ENCODE measurements around the gene ACSS1. TPM values are rescaled to one million over a fixed set of nuclear protein-coding genes. Genes with fewer than 3 reads are reported as not detected.

ACSS1 gene
- total RNA-seq, 1 experiment from 2014 or later, result 2.3 TPM

DNA sequence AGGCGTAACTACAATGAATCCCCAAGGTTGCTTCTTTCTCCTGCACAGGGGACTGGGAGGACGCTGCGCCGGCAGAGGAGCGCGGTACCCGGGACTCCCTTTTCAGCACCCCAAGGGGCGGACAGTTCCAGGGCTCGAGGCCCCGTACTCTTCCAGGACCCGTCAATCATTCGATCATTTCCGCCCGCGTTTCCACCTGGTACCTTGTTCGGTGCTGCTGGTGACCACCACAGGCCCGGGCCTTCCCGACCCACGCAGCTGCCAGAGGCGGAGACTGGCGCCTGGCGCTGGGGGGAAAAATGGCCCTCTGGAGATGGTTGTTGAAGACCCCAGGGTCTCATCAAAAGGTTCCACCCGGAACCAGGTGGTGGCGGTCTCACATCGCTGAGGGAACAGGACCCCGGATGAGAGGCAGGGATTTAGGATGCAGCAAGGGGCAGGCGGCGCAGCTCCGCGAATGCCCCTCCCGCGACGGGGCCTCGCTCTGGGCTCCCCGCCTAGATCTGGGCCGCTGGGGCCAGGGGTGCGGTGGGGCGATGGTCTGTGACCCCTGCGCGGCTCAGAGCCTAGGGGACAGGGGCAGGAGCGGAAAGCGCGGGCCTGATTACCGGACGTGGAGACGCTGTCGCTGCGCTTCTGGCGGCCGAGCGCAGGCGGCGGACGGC, 23.3 kb upstream of the ACSS1 start:
- Histone ChIP-seq H3K9me3 (ENCODE audit: low read length) (no peaks in the 10 kb centered on the region), H3K9me2 (replicated peaks; ENCODE audit: low read length) (no peaks in the 10 kb centered on the region), H3K4me3 (ENCODE audit: low read length) (no peak overlapping the region), H3K27ac (ENCODE audit: low read length) (no peak overlapping the region), H3K9ac (ENCODE audit: low read length) (no peak overlapping the region), H3F3A (ENCODE audit: low read length, unreplicated experiment) (peaks cover 3% of the 10 kb centered on the region), H3K4me2 (ENCODE audit: low read length) (no peak overlapping the region), H3K4me1 (ENCODE audit: insufficient read depth, low read length) (peaks cover 18% of the 10 kb centered on the region), H4K20me1 (ENCODE audit: low read length) (no peaks in the 10 kb centered on the region), H3K79me2 (ENCODE audit: low read length) (no peaks in the 10 kb centered on the region), H3K27me3 (ENCODE audit: low read length) (peaks cover 6% of the 10 kb centered on the region; the same call in 1 of the 2 replicates), H3K36me3 (ENCODE audit: low read depth, low read length) (no peaks in the 10 kb centered on the region), H2AFZ (ENCODE audit: low read length) (no peak overlapping the region)
- DNase-seq, result no peak
- BruUV-seq (replicated peaks), result no TSS peak
- CTCF ChIA-PET, result no interaction called here
- intact Hi-C loops (cut with micrococcal nuclease), result no loop called here
- no peak for TF ChIP-seq EZH2phosphoT487 (IDR thresholded peaks at IDR 0.05; ENCODE audit: borderline replicate concordance, low read length)
- TF ChIP-seq, protein P1, sequence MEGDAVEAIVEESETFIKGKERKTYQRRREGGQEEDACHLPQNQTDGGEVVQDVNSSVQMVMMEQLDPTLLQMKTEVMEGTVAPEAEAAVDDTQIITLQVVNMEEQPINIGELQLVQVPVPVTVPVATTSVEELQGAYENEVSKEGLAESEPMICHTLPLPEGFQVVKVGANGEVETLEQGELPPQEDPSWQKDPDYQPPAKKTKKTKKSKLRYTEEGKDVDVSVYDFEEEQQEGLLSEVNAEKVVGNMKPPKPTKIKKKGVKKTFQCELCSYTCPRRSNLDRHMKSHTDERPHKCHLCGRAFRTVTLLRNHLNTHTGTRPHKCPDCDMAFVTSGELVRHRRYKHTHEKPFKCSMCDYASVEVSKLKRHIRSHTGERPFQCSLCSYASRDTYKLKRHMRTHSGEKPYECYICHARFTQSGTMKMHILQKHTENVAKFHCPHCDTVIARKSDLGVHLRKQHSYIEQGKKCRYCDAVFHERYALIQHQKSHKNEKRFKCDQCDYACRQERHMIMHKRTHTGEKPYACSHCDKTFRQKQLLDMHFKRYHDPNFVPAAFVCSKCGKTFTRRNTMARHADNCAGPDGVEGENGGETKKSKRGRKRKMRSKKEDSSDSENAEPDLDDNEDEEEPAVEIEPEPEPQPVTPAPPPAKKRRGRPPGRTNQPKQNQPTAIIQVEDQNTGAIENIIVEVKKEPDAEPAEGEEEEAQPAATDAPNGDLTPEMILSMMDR (conservative IDR thresholded peaks at IDR 0.05; ENCODE audit: low read depth, low read length), result no peak
- TF ChIP-seq EZH2 (IDR thresholded peaks at IDR 0.05; ENCODE audit: low read length, unreplicated experiment), result no peak
- POLR2A ChIA-PET (ENCODE audit: unreplicated experiment), result no interaction called here
- no peak for ATAC-seq

DNA sequence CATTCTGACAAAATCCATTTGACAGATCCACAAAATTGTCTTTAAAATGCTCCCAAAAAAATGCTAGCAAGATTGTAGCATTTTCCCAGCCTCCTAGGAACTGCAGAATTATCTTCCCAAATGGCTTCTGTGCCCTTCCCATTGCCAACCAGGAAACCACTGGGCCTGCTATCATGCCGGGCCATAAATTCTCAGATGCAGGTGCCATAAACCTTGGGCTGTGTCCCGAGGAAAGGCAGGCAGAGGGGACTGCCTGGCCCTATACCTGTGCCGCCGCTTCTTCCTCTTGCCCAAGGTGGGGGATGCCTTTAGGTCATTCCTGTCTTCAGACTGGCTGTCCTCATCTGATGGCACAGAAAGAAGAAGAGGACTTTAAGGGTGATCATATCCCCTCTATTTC, 21.2 kb upstream of the ACSS1 start:
- Histone ChIP-seq H3K79me2 (ENCODE audit: low read length) (no peaks in the 10 kb centered on the region), H4K20me1 (ENCODE audit: low read length) (no peaks in the 10 kb centered on the region), H3K9me3 (ENCODE audit: low read length) (no peaks in the 10 kb centered on the region), H2AFZ (ENCODE audit: low read length) (no peak overlapping the region), H3K4me2 (ENCODE audit: low read length) (no peak overlapping the region), H3K4me1 (ENCODE audit: insufficient read depth, low read length) (peaks cover 24% of the 10 kb centered on the region), H3K9ac (ENCODE audit: low read length) (no peak overlapping the region), H3F3A (ENCODE audit: low read length, unreplicated experiment) (peaks cover 3% of the 10 kb centered on the region), H3K9me2 (replicated peaks; ENCODE audit: low read length) (no peaks in the 10 kb centered on the region), H3K4me3 (ENCODE audit: low read length) (no peak overlapping the region), H3K36me3 (ENCODE audit: low read depth, low read length) (no peaks in the 10 kb centered on the region), H3K27me3 (ENCODE audit: low read length) (no peaks in the 10 kb centered on the region), H3K27ac (ENCODE audit: low read length) (no peak overlapping the region)
- ChIA-PET CTCF (interaction anchor here (1.0 kb wide), 1 partner anchor 99 kb away, joined by 4 read pairs; no protein-coding TSS in a partner anchor), POLR2A (ENCODE audit: unreplicated experiment) (no interaction called here)
- intact Hi-C loops (cut with micrococcal nuclease), result loop anchor here (5.0 kb wide), 1 partner anchor 58 kb away; no protein-coding TSS in a partner anchor
- no TSS peak for BruUV-seq (replicated peaks)
- ATAC-seq (no peak), DNase-seq (no peak)
- TF ChIP-seq, protein P1 (conservative IDR thresholded peaks at IDR 0.05; ENCODE audit: low read depth, low read length), result no peak
- TF ChIP-seq EZH2 (IDR thresholded peaks at IDR 0.05; ENCODE audit: low read length, unreplicated experiment) (no peak), EZH2phosphoT487 (IDR thresholded peaks at IDR 0.05; ENCODE audit: borderline replicate concordance, low read length) (no peak)

DNA sequence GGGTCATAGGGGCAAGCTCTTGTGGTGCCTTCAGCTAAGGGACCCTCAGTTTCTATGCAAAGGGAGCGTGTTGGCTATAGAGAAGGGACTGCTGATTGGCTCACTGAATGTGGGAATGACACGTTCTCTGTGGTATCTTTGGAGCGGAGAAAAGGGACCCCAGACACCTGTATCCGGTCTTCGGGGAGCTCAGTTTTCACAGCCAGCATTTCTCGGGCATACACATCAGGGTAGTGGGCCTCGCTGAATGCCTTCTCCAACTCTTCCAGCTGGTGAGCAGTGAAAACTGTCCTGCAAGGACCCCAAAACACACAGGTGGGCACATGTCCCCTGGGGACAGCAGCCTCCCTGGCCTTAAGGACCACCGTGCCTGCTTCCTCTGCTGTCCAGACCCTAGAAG, 20.7 kb upstream of the ACSS1 start:
- Histone ChIP-seq H3K27ac (ENCODE audit: low read length) (no peak overlapping the region), H3K9me2 (replicated peaks; ENCODE audit: low read length) (no peaks in the 10 kb centered on the region), H3K9me3 (ENCODE audit: low read length) (no peaks in the 10 kb centered on the region), H3K27me3 (ENCODE audit: low read length) (no peaks in the 10 kb centered on the region), H3K4me2 (ENCODE audit: low read length) (no peak overlapping the region), H3K79me2 (ENCODE audit: low read length) (no peaks in the 10 kb centered on the region), H2AFZ (ENCODE audit: low read length) (no peak overlapping the region), H3K9ac (ENCODE audit: low read length) (no peak overlapping the region), H3K4me1 (ENCODE audit: insufficient read depth, low read length) (peaks cover 24% of the 10 kb centered on the region), H3K36me3 (ENCODE audit: low read depth, low read length) (no peaks in the 10 kb centered on the region), H4K20me1 (ENCODE audit: low read length) (no peaks in the 10 kb centered on the region), H3F3A (ENCODE audit: low read length, unreplicated experiment) (peaks cover 3% of the 10 kb centered on the region), H3K4me3 (ENCODE audit: low read length) (no peak overlapping the region)
- no TSS peak for BruUV-seq (replicated peaks)
- intact Hi-C loops (cut with micrococcal nuclease), result loop anchor here (5.0 kb wide), 1 partner anchor 59 kb away; no protein-coding TSS in a partner anchor
- POLR2A ChIA-PET (ENCODE audit: unreplicated experiment), result no interaction called here
- CTCF ChIA-PET, result interaction anchor here (1.0 kb wide), 1 partner anchor 100 kb away, joined by 4 read pairs; no protein-coding TSS in a partner anchor
- TF ChIP-seq EZH2phosphoT487 (IDR thresholded peaks at IDR 0.05; ENCODE audit: borderline replicate concordance, low read length), result no peak
- DNase-seq (no peak), ATAC-seq (no peak)
